Spleen (tissue), 11 donors: Measurements from ENCODE around the gene SHOC2. TPM values are rescaled to one million over a fixed set of nuclear protein-coding genes. Genes with fewer than 3 reads are reported as not detected.

Experiments used
- DNase-seq: peaks from one replicate; pipeline ENCODE4 v3.0.0-alpha.2; 2020
- H3K27ac ChIP-seq, 8 donors: fragments of 200-600 bp; sonication (generic) in 7 of 8; 1 replicate in 4 of 8; 2 replicates in 4 of 8; pipeline versions ENCODE4 v1.5.0 to v1.8.0; 2016 to 2021; ENCODE audit warnings: inconsistent platforms in 4 of 8, mild to moderate bottlenecking in 4 of 8, moderate library complexity in 1 of 8
- H3K27me3 ChIP-seq, 7 donors: fragments of 200-600 bp; sonication (generic) in 6 of 7; replicated peaks in 1 of 7; 1 replicate in 4 of 7; 2 replicates in 3 of 7; pipeline versions ENCODE4 v1.5.0 to v1.8.0; 2016 to 2021; ENCODE audit warnings: inconsistent platforms in 3 of 7, mild to moderate bottlenecking in 1 of 7
- H3K36me3 ChIP-seq, 6 donors: fragments of 200-600 bp; sonication (generic) in 5 of 6; 1 replicate in 4 of 6; 2 replicates in 2 of 6; pipeline versions ENCODE4 v1.5.0 to v1.8.0; 2016 to 2021; ENCODE audit warnings: inconsistent platforms in 2 of 6
- H3K4me1 ChIP-seq, 6 donors: fragments of 200-600 bp; sonication (generic) in 5 of 6; 1 replicate in 3 of 6; 2 replicates in 3 of 6; pipeline versions ENCODE4 v1.5.0 to v1.8.0; 2016 to 2021; ENCODE audit warnings: inconsistent platforms in 3 of 6
- H3K4me3 ChIP-seq, 8 donors: fragments of 200-600 bp; sonication (generic) in 7 of 8; 1 replicate in 4 of 8; 2 replicates in 4 of 8; pipeline versions ENCODE4 v1.5.0 to v1.8.0; 2016 to 2021; ENCODE audit warnings: inconsistent platforms in 4 of 8, mild to moderate bottlenecking in 4 of 8, moderate library complexity in 2 of 8
- H3K9me3 ChIP-seq, 8 donors: fragments of 200-600 bp; sonication (generic) in 7 of 8; 1 replicate in 4 of 8; 2 replicates in 4 of 8; pipeline versions ENCODE4 v1.5.0 to v1.8.0; 2016 to 2021; ENCODE audit warnings: inconsistent platforms in 4 of 8
- CTCF ChIP-seq, 11 experiments: fragments of 200-600 bp in 7 of 11; fragments of 450-650 bp in 4 of 11; sonication (generic) in 4 of 11; IDR thresholded peaks in 8 of 11; conservative IDR thresholded peaks in 3 of 11; 1 replicate in 7 of 11; 2 replicates in 4 of 11; pipeline versions ENCODE4 v1.4.0 to v1.8.0; 2016 to 2021; ENCODE audit warnings: antibody characterized with exemption in 11 of 11, inconsistent platforms in 4 of 11, mild to moderate bottlenecking in 1 of 11
- POLR2A ChIP-seq, 3 donors: fragments of 450-650 bp; IDR thresholded peaks; one replicate each; pipeline ENCODE4 v1.5.1; 2017; ENCODE audit warnings: antibody characterized with exemption in 3 of 3, mild to moderate bottlenecking in 1 of 3
- POLR2AphosphoS5 ChIP-seq, 3 donors: sonication (generic); formaldehyde crosslinking; IDR thresholded peaks; one replicate each; pipeline ENCODE4 v1.5.1; 2017; ENCODE audit warnings: antibody characterized with exemption in 3 of 3
- WGBS, 5 donors: extraction: QIAGEN DNeasy Blood & Tissue Kit in 3 of 5; methylation state at CpG; one replicate each; pipeline versions ENCODE4 v1.1.5 to v1.1.7; 2013 to 2018; 5-methylcytosine and 5-hydroxymethylcytosine counted together
- intact Hi-C: fragments of 100-400 bp; cut with DNase I; formaldehyde crosslinking; loops from one replicate; pipeline ENCODE4 v1.15.0; 2023; ENCODE audit warnings: low total_unique reads
- polyA plus RNA-seq, 3 donors: library from polyadenylated mRNA; stranded (reverse); fragments of 200-250 nt; gene quantifications; one replicate each; pipeline ENCODE4 v1.2.1, GENCODE V29; 2013
- total RNA-seq, 7 donors: library from RNA; depleted of rRNA in 3 of 7; stranded (reverse); fragments of >200 nt in 3 of 7; fragmentation: NEBNext Ultra II Directional in 4 of 7; extraction: Animal tissue kit (Norgen Biotek cat#: 25700) in 4 of 7; gene quantifications; one replicate each; pipeline versions ENCODE4 v1.1.0 to v1.2.1, GENCODE V29; 2016 to 2021
- donor health status: healthy with polysubstance abuse.
- donor health status: DM: no; HTN: no; CAD: no; lungs with moderate emphysema.
- donor health status: DM: no; HTN: no; CAD: no.
- donor health status: Bipolar disorder and iron deficiency.
- donor health status: healthy.
- donor health status: DM: no; HTN: no; CAD: no.
- donor health status: DM: yes; HTN: yes; CAD: no.

SHOC2 gene
- total and polyA plus RNA-seq, 10 donors = 17.6 to 80.4 (median 64.6) TPM

DNA sequence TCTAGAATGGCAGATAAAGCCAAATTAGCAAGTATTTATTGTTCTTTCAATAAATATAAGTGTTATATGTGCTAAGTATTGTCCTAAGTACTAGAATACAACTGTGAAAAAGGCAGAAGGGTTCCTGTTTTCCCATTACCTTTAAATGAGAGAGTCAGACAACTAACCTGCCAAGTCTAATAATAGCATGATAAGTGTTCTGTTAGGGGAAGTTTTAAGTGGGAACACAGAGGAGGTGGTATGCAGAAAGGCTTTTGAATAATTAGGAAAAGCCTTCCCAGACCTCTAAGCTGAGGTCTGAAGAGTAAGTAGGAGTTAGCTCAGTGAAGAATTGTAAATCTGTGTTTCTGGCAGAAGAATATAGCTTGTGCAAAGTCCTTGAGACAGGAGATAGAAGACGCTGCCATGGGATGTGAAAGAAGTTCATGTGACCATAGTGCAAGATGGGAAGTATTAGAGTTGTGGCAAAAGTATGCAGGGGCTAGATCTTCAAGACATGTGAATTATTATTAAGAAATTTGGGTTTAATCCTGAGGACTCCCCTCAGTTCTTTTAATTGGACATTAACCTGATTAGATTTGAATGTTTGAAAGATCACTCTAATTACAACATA is 12.5 kb downstream of the SHOC2 start:
- Histone ChIP-seq H3K36me3 (peaks cover 0 to 3% (median 2%) of the 10 kb centered on the region in 6 donors), H3K9me3 (no peaks in the 10 kb centered on the region), H3K27me3 (no peaks in the 10 kb centered on the region), H3K4me3 (no peak overlapping the region), H3K27ac (no peak overlapping the region), H3K4me1 (peaks cover 0 to 83% (median 48%) of the 10 kb centered on the region in 6 donors)
- no peak for DNase-seq
- intact Hi-C loops = no loop called here
- 27 to 48% (median 33%) methylated on average over 1 of the region's 1 CpG for WGBS, 5 donors
- no peak for TF ChIP-seq POLR2A (IDR thresholded peaks at IDR 0.05)
- no peak for TF ChIP-seq CTCF (IDR thresholded peaks at IDR 0.05 in 8 of 11, conservative IDR thresholded peaks at IDR 0.05 in 3 of 11)
- TF ChIP-seq POLR2AphosphoS5 (IDR thresholded peaks at IDR 0.05) = no peak

DNA sequence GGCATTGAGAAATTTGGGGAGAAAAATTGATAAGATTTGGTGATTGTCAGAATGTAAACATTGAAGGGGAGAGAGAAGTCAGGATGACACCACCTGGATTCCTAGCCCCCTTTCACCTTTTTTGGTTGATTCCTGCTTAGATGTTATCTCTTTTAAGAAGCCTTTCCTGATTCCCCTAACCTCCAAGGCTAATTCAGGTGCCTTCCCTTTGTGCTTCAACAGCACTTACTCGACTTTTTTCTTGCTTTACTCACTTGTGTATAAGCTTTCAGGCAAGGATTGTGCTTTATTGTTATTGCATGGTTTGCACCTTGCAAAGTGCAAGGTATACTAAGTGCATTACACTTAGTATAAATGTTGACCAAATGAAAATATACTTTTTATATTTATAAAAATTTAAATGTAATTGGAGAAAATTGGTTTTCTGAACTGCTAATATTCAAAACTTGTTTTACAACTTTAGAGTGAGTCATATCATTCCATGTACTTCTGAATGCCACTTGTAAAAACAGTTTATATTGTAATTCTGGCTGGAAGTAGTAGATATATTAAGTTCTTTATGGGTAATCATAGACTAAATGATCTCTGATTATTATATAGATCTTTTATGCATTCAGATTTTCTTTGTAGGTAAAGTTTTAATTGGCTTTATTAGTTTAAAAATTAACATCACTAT is 13.2 kb downstream of the SHOC2 start:
- TF ChIP-seq POLR2A (IDR thresholded peaks at IDR 0.05) (no peak), CTCF (IDR thresholded peaks at IDR 0.05 in 8 of 11, conservative IDR thresholded peaks at IDR 0.05 in 3 of 11) (no peak), POLR2AphosphoS5 (IDR thresholded peaks at IDR 0.05) (no peak)
- DNase-seq = no peak
- Histone ChIP-seq H3K4me3 (no peak overlapping the region), H3K36me3 (peaks cover 0 to 9% (median 3%) of the 10 kb centered on the region in 6 donors), H3K27me3 (no peaks in the 10 kb centered on the region), H3K27ac (no peak overlapping the region), H3K4me1 (peaks cover 0 to 83% (median 43%) of the 10 kb centered on the region in 6 donors), H3K9me3 (no peaks in the 10 kb centered on the region)
- 52 to 86% (median 70%) methylated on average over 1 of the region's 1 CpG for WGBS, 5 donors
- intact Hi-C loops = no loop called here

GRCh38 chr10:110936757-110937156 is 17.4 kb downstream of the SHOC2 start:
- peaks cover 0 to 19% (median 8%) of the 10 kb centered on the region in 6 donors for H3K36me3 ChIP-seq
- 95 to 98% (median 97%) methylated on average over 17 to 18 of the region's 18 CpGs for WGBS, 5 donors
- peaks cover 0 to 65% (median 16%) of the 10 kb centered on the region in 6 donors for H3K4me1 ChIP-seq
- DNase-seq = no peak
- no peak for TF ChIP-seq CTCF (IDR thresholded peaks at IDR 0.05 in 8 of 11, conservative IDR thresholded peaks at IDR 0.05 in 3 of 11)
- TF ChIP-seq POLR2A (IDR thresholded peaks at IDR 0.05) = no peak
- TF ChIP-seq POLR2AphosphoS5 (IDR thresholded peaks at IDR 0.05) = no peak
- H3K27ac ChIP-seq = no peak overlapping the region
- intact Hi-C loops = no loop called here
- no peaks in the 10 kb centered on the region for H3K9me3 ChIP-seq
- no peak overlapping the region for H3K4me3 ChIP-seq
- no peaks in the 10 kb centered on the region for H3K27me3 ChIP-seq

DNA sequence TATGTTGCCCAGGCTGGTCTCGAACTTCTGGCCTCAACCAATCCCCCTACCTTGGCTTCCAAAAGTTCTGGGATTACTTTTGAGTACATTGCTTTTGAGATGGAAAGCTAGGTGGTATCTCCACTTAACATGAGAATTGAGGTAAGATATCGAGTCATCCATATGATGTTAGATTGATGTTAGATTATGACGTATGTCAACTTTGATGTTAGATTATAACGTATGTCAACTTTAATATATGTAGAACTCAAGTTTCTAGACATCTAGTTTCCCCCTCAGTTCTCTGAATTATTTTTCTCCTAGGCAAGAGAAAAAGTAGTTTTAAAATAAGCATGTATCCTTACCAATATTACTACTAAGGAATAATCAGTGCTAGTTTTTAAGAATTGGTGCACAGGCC is 20.0 kb downstream of the SHOC2 start:
- intact Hi-C loops = no loop called here
- WGBS, 5 donors = 95 to 99% (median 97%) methylated on average over 4 of the region's 4 CpGs
- DNase-seq = no peak
- H3K36me3 ChIP-seq = peaks cover 0 to 37% (median 11%) of the 10 kb centered on the region in 6 donors
- H3K27ac ChIP-seq = no peak overlapping the region
- peaks cover 0 to 13% (median 0%) of the 10 kb centered on the region in 8 donors for H3K9me3 ChIP-seq
- no peak overlapping the region for H3K4me3 ChIP-seq
- no peaks in the 10 kb centered on the region for H3K27me3 ChIP-seq
- TF ChIP-seq POLR2A (IDR thresholded peaks at IDR 0.05) = no peak
- no peak for TF ChIP-seq POLR2AphosphoS5 (IDR thresholded peaks at IDR 0.05)
- H3K4me1 ChIP-seq = peaks cover 0 to 51% (median 8%) of the 10 kb centered on the region in 6 donors
